ENCODE results near the gene CHCHD3.

The CHCHD3 gene

GRCh38 chr7:132739271-132739955, 342.5 kb downstream of the CHCHD3 start:
- Mint-ChIP-seq H3K4me3 (no peak overlapping the region), H3K27ac (no peak overlapping the region), H3K36me3 (no peaks in the 10 kb centered on the region), H3K9me3 (peaks cover 4% of the 10 kb centered on the region), H3K4me1 (no peaks in the 10 kb centered on the region), H3K27me3 (peaks cover 39% of the 10 kb centered on the region)
- ATAC-seq = no peak

DNA sequence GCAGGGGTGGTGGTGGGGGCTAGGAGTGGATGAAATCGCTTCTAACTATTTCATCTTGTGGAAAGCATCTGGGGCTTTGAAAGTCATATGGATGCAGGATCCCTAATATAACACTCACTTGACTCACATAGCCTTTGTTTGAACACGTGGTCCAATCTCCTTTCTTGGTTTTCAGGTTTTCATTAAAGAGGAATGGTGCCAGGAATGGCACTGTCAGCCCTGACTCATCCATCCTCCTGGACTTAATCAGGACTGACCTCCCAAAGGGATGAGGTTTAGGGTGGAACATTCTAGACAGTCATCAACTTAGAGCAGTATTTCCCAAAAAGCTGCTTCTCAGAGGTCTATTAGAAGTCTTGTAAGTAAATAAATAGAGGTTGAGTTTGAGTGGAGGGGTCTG, 343.6 kb downstream of the CHCHD3 start:
- no peak for ATAC-seq
- Mint-ChIP-seq H3K9me3 (peaks cover 3% of the 10 kb centered on the region), H3K27ac (no peak overlapping the region), H3K4me3 (no peak overlapping the region), H3K4me1 (no peaks in the 10 kb centered on the region), H3K36me3 (no peaks in the 10 kb centered on the region), H3K27me3 (peaks cover 39% of the 10 kb centered on the region)

GRCh38 chr7:132735476-132735875, 346.4 kb downstream of the CHCHD3 start:
- Mint-ChIP-seq H3K27ac (no peak overlapping the region), H3K27me3 (peaks cover 40% of the 10 kb centered on the region), H3K9me3 (no peaks in the 10 kb centered on the region), H3K36me3 (no peaks in the 10 kb centered on the region), H3K4me1 (no peaks in the 10 kb centered on the region), H3K4me3 (no peak overlapping the region)
- no peak for ATAC-seq

Data from stimulated activated memory B cell treated with anti-CD40 and anti-IgM and Interleukin-4, amounts not matched to agents 10 μg/mL and 1 μg/mL and 100 μg/mL, for 72 hours (primary cell).